ENCODE results near the gene DDB1. TPM values are rescaled to one million over a fixed set of nuclear protein-coding genes. Genes with fewer than 3 reads are reported as not detected.

The DDB1 gene
- total and polyA plus RNA-seq, 10 of the 15 experiments (the other 5 are each of a cell fraction or from before 2014, with no cell fraction given), result 136 to 272 (median 216) TPM

DNA sequence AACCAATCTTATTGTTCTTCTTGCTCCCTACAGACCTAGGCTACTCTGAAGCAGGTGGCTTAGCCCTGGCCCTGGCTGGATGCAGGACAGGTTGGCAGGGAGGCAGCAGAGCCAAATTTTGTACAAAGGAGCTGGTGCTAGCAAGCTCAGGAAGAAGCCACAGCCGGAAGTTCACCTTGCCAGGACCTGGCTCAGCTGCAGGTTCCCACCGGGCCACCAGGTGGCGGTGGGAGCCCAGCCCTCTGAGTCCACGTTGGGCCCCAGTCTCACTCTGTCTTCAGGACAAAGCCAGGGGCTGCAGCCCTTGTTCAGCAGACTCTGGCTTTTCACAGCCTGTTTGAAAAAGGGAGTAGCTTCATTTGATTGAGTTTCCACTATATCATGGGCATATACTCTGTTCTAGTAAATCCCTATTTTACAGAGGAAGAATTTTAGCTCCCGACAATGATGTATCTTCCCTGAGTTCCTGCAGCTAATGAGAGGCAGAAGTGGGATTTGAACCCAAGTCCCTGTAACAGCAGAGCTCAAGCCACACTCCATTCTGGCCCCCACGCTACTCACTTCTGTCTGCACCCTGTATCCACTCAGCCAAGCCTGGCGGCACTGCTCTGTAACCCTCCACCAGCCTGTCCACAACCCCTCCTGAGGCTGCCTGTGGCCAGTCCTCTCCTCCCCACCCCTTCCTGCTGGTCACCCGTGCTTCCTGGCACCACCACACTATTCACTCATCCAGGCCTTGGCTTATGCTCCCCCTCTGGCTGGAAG, 3.4 kb upstream of the DDB1 start:
- Histone ChIP-seq H3K9ac (ENCODE audit: control insufficient read depth, insufficient read depth, low read length) (no peak overlapping the region; the same call in 1 of the 2 replicates), H3K4me3 (no peak overlapping the region), H3K4me2 (ENCODE audit: control insufficient read depth, insufficient read depth) (no peak overlapping the region), H4K20me1 (ENCODE audit: control insufficient read depth, insufficient read depth) (no peaks in the 10 kb centered on the region; the same call in 1 of the 2 replicates), H3K27me3 (replicated peaks in 1 of 2; ENCODE audit: control insufficient read depth in 2 of 2, insufficient read depth in 2 of 2, low read length in 1 of 2) (no peaks in the 10 kb centered on the region), H3K36me3 (ENCODE audit: control insufficient read depth in 2 of 2, insufficient read depth in 2 of 2, low read length in 1 of 2) (peaks cover under 1 to 2% of the 10 kb centered on the region in 2 experiments; a peak in 3 of 4 replicates), H3K27ac (ENCODE audit: control insufficient read depth, insufficient read depth) (peak overlapping the region; percentile 45), H3K79me2 (ENCODE audit: control insufficient read depth, insufficient read depth, low read length) (peaks cover 30% of the 10 kb centered on the region), H3K9me3 (replicated peaks; ENCODE audit: control insufficient read depth, insufficient read depth, low read length) (no peaks in the 10 kb centered on the region), H2AFZ (ENCODE audit: control insufficient read depth, low read depth, low read length) (peak overlapping the region; percentile 65), H3K4me1 (ENCODE audit: control insufficient read depth, insufficient read depth, low read length) (peaks cover 16% of the 10 kb centered on the region)
- ATAC-seq (peak; percentile 77), DNase-seq (ENCODE audit: low read depth, low spot score) (peak; percentile 50), FAIRE-seq (peak; percentile 100)
- intact Hi-C loops (cut with micrococcal nuclease; ENCODE audit: unreplicated experiment), result loop anchor here (1.0 to 10.0 kb wide), 4 partner anchors 20 to 82 kb away; partner anchors contain the start of gene TMEM216
- SMC1A ChIA-PET (ENCODE audit: uncharacterized antibody, unreplicated experiment), result interaction anchor here (0.6 to 8.1 kb wide), 35 partner anchors 8 to 388 kb away, joined by 3 to 414 read pairs (median 4); partner anchors contain the start of genes CYB561A3, TMEM138, TMEM216 and VWCE
- WGBS (ENCODE audit: insufficient coverage, insufficient replicate concordance, low lambda C conversion rate, missing lambda C conversion rate), result 17% methylated on average over 8 of the region's 8 CpGs
- POLR2A ChIA-PET, result interaction anchor here (0.6 to 5.9 kb wide), 15 partner anchors 13 to 362 kb away, joined by 3 to 86 read pairs (median 4); partner anchors contain the start of genes CYB561A3, TMEM138 and TMEM216
- RAD21 ChIA-PET (ENCODE audit: unreplicated experiment), result interaction anchor here (0.7 to 6.5 kb wide), 27 partner anchors 9 to 302 kb away, joined by 3 to 424 read pairs (median 5); partner anchors contain the start of genes CPSF7, CYB561A3, SDHAF2 and TMEM138
- in situ Hi-C loops (cut with MboI), result loop anchor here (5.0 kb wide), 1 partner anchor 51 kb away; no protein-coding TSS in a partner anchor
- no TSS peak for BruUV-seq (replicated peaks)
- CTCF ChIA-PET, result interaction anchor here (0.6 to 10.2 kb wide), 34 partner anchors 9 to 505 kb away, joined by 3 to 729 read pairs (median 6); partner anchors contain the start of genes CPSF7, CYB561A3, SDHAF2 and TMEM138
- no peak for TF ChIP-seq NFYA (IDR thresholded peaks at IDR 0.05; ENCODE audit: borderline replicate concordance, low read depth, low read length)
- TF ChIP-seq SMAD5 (IDR thresholded peaks at IDR 0.05; ENCODE audit: low read depth), result no peak
- TF ChIP-seq HDGF (IDR thresholded peaks at IDR 0.05), result 0 out of 2 replicates have a peak, but pooled peaks have one; percentile 35
- peak; percentile 67; the same call in 1 of the 2 replicates for TF ChIP-seq SMARCA5 (IDR thresholded peaks at IDR 0.05)
- 0 out of 2 replicates have a peak, but pooled peaks have one; percentile 54 for TF ChIP-seq ZNF592 (IDR thresholded peaks at IDR 0.05)
- TF ChIP-seq NKRF (conservative IDR thresholded peaks at IDR 0.05), result no peak
- TF ChIP-seq NR2C2 (IDR thresholded peaks at IDR 0.05; ENCODE audit: borderline replicate concordance, control insufficient read depth, insufficient read length, low read depth), result no peak
- no peak for TF ChIP-seq KAT2A (conservative IDR thresholded peaks at IDR 0.05; ENCODE audit: control insufficient read depth, low read depth, low read length)
- TF ChIP-seq TCF7 (IDR thresholded peaks at IDR 0.05; ENCODE audit: borderline replicate concordance), result no peak
- TF ChIP-seq CTCF (IDR thresholded peaks at IDR 0.05 in 2 of 3, conservative IDR thresholded peaks at IDR 0.05 in 1 of 3; ENCODE audit: control insufficient read depth in 2 of 3, extremely low read depth in 1 of 3, insufficient read depth in 1 of 3, low read depth in 3 of 3, low read length in 3 of 3), result peak; percentile 99
- no peak for TF ChIP-seq RBBP5 (conservative IDR thresholded peaks at IDR 0.05)
- TF ChIP-seq TARDBP (IDR thresholded peaks at IDR 0.05; ENCODE audit: borderline replicate concordance), result no peak

Measured in GM12878 (cell line).